TTC549 (cell line): Measurements from ENCODE around the gene CALD1.

Experiments
- FAIRE-seq: peaks from 2 replicates; lab custom pipeline; 2012; peaks lifted over from hg19 to GRCh38; lab: Jason Lieb, UNC

CALD1 gene

GRCh38 chr7:134764365-134764764 is 15.1 kb upstream of the CALD1 start:
- no peak for FAIRE-seq

- no peak for FAIRE-seq
Measured at GRCh38 chr7:134766779-134767519, 12.5 kb upstream of the CALD1 start.

- no peak for FAIRE-seq
Measured at GRCh38 chr7:134767520-134768168, 11.8 kb upstream of the CALD1 start.

GRCh38 chr7:134768243-134768642 is 11.2 kb upstream of the CALD1 start:
- no peak for FAIRE-seq

GRCh38 chr7:134770676-134771075 is 8.8 kb upstream of the CALD1 start:
- no peak for FAIRE-seq

DNA sequence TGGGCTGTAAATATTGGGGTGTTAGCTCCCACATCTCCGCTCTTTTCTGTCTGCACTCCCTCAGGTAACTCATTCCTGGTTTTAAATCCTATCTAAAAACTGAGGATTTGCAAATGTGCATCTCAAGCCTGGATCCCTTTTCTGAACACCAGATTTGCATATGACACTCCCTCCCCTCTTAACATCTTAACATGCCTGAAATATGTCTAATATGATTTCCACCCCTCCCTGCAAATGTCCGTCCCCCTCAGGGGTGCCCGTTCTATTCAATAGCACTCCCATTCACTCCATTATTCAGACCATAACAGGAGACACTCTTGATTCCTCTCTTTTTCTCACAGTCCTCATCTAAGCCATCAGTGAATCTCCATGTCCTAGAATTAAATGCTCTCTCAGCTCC is 8.3 kb upstream of the CALD1 start:
- FAIRE-seq: no peak

DNA sequence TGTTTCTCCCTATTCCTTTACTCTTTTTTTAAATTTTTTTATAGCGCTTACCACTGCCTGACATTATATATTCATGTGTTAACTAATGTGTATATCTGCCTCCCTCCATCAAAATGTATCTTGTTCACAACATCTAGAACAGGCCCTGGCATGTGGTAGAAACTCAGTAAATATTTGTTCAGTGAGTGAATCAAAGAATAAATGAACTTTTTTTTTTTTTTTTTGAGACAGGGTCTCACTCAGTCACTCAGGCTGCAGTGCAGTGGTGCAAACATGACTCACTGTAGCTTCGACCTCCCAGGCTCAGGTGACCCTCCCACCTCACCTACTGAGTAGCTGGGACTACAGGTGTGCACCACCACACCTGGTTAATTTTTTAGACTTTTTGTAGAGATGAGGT is 7.5 kb upstream of the CALD1 start:
- no peak for FAIRE-seq

GRCh38 chr7:134772401-134772800 is 7.0 kb upstream of the CALD1 start:
- no peak for FAIRE-seq

- FAIRE-seq: no peak
Measured at GRCh38 chr7:134773164-134773563, 6.3 kb upstream of the CALD1 start.

- FAIRE-seq: no peak
Measured at GRCh38 chr7:134774119-134774518, 5.3 kb upstream of the CALD1 start.

DNA sequence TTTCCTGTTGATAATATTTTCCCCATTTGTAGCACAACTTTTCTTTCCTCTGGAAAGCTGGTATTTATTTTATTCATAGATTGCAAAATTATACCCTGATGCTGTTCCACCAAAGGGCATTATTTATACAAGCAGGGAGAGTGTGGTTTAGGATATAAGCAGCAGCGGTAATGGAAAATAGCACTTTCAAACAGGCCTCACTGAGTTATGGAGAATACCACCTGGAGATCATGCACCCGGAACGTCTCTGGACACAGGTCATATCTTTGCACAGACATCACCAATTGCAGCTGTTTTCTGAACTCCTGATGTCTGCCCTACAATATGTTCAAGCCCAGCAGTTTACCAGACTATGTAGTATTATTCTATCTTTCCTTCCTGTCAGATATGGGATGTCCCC is 2.0 kb upstream of the CALD1 start:
- no peak for FAIRE-seq

GRCh38 chr7:134777908-134778580 is 1.4 kb upstream of the CALD1 start:
- FAIRE-seq: no peak

DNA sequence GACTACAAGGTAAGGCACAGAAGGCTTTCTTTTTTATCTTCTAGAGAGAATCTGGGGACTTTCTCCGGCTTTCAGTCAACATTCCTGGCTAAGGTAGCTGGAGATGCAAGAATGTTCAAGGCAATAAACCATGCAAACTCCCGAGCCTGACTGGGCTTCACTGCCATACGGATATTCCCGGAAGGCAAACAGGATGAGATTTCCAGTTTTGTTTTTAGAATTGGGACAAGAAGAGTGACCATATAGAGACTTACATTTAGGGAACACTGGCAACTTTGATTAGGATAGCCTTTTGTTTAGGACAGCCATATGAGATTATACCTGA is 269 bp downstream of the CALD1 start:
- FAIRE-seq: no peak

DNA sequence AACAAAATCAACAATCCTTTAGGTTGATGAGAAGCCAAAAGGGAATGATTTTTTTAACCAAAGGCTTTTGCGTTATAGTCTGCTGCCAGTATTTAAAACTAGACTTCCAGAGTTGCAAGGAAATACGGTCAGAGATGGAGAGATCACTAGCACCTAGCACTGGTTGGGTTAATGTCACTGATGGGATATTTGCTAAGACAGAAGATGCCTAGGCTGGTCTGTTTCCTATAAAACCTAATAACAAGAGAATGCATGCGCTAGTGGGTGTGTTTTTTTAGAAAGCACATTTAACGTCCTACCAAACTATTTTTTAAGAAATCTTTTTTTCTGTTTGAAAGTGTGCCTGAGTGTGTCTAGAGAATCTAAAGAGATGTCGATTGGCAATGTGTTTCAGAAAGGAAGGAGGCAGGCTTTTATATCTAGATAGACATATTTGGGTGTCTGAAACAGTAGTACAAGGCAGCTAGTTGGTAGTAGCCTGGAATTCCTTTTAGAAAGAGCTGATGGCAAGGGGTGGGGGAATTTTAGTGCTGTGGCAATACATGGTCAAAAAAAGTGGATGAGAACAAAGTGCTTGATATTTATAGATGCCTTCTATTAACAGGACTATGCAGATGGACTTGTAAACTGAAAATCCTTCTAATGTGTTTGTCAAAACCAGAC is 863 bp downstream of the CALD1 start:
- FAIRE-seq: no peak

- no peak for FAIRE-seq
Measured at GRCh38 chr7:134781171-134781570, 1.7 kb downstream of the CALD1 start.

DNA sequence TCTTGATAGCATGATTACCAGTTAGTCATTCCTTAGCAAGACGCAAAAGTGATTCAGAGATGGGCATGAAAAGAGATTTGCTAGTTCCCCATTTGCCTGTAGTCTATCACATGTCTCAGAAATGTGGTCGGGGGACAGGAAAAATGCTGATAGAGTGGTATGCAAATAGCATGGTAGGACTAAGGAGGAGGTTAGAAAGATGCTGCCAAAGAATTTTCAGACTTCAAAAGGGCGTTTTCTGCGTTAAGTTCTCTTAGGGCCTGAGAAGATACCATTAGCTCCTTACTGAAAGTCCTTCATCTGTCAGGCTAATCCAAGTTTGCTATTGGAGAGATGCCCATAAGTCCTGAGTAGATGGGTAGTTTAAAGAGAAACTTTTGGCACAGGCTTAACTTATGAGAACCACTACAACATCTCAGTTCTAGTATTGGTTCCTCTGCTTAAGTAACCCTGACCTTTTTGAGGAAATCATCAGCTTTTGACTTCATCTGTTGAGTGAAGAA is 2.7 kb downstream of the CALD1 start:
- no peak for FAIRE-seq

- no peak for FAIRE-seq
Measured at GRCh38 chr7:134783294-134784069, 4.0 kb downstream of the CALD1 start.

DNA sequence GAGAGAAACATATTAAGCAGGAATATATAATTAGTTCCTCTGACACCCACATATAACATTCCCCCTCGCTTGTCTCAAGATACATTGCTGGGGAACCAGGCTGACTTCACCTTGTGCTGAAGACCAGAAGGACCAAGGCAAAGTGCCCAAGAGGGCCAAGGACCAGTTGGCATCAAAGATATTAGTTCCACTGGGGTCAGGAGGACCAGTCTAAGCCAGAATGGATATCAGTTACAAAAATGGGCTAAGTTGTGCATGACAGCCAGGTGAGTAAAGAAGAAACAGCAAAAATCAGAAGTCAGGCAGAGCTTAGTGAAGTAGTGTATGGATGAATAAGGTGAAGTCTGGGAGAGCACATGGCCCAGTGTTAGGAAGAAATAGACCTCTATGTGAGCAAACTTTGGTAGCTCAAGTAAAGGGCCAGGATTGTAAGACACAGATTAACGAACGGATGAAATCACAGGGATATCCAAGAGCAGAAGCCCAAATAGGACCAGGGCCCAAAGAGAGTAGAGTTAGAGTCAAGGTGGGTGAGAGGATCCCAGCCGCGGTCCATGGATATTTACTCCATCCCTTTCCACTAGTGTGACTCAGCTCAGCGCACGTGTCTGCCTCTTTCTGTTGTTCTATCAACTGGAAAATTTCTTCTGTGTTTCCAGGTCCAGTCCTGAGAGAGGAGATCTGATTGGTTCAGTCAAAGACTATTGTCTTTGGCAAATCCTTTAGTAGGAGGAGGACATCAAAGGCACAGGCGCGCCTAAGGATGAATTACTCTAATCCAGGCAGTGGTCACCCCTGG is 5.0 kb downstream of the CALD1 start:
- FAIRE-seq: no peak

DNA sequence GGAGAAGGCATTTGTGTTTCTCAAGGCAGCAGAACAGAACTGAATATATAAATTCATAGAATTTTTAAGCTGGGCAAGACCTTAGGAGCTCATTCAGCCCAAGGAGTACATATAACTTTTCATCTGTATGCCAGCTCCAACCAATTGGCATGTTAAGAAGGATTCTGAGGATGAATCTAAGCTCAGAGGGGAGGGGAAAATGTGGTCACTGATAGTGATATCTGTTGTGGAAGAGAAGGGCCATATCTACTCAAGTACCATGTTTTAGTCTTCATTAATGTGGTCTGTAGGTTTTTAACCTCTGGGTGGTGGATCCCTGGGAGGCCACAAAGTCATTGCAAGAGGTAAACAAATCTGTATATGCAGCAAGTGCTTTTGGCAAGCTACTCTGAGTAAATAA is 6.4 kb downstream of the CALD1 start:
- FAIRE-seq: no peak

- no peak for FAIRE-seq
Measured at GRCh38 chr7:134787064-134787463, 7.6 kb downstream of the CALD1 start.

GRCh38 chr7:134787720-134788119 is 8.3 kb downstream of the CALD1 start:
- FAIRE-seq: no peak
